ENCODE data around the gene TGOLN2.
"Not testable (repeated sequence)": the region's sequence is repeated elsewhere in the genome, so short reads cannot be mapped to it uniquely, and the experiment has no call there.

TGOLN2 gene

DNA sequence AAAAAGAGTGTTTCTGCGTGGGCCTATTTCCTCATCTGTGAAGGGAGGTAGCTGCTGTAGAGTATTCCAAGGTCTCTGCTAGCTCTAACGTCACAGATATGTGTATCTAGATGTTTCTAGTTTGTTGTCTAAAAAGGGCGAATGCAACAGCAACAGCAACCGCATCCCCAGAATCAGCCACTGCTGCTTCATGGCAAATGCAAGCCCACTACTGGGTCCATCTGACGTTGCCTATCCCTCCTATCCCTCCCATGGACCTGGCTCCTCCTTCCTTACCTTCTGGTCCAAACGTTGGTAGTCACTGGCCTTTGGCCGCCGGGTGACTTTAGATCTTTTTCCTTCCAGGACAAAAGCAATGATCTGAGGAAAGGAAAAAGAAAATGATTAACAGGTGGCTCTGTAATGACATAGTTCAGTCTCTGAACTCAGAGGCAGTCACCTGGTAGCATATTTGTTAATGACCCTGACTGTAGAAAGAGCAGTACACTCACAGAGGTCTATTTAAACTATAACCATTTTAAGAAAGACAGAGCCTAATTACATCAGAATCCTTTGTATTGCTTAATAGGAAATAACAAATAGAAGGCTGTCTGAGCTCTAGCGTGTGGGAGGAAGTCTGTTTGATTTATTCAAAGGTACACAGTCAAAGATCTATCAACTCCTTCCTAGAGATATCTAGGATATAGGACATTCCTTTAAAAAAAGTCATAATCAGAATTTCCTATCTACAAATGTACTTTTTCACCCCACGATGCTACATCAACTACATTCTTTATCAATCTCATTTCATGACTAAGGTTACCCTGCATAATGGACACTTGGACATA lies 2.9 kb downstream of the TGOLN2 start:
- H3K4me3 ChIP-seq (ENCODE audit: low read length): peak overlapping the region; percentile 88
- TF ChIP-seq, protein P1, sequence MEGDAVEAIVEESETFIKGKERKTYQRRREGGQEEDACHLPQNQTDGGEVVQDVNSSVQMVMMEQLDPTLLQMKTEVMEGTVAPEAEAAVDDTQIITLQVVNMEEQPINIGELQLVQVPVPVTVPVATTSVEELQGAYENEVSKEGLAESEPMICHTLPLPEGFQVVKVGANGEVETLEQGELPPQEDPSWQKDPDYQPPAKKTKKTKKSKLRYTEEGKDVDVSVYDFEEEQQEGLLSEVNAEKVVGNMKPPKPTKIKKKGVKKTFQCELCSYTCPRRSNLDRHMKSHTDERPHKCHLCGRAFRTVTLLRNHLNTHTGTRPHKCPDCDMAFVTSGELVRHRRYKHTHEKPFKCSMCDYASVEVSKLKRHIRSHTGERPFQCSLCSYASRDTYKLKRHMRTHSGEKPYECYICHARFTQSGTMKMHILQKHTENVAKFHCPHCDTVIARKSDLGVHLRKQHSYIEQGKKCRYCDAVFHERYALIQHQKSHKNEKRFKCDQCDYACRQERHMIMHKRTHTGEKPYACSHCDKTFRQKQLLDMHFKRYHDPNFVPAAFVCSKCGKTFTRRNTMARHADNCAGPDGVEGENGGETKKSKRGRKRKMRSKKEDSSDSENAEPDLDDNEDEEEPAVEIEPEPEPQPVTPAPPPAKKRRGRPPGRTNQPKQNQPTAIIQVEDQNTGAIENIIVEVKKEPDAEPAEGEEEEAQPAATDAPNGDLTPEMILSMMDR (conservative IDR thresholded peaks at IDR 0.05; ENCODE audit: low read depth, low read length): no peak
- no peak for DNase-seq (ENCODE audit: low read depth)

DNA sequence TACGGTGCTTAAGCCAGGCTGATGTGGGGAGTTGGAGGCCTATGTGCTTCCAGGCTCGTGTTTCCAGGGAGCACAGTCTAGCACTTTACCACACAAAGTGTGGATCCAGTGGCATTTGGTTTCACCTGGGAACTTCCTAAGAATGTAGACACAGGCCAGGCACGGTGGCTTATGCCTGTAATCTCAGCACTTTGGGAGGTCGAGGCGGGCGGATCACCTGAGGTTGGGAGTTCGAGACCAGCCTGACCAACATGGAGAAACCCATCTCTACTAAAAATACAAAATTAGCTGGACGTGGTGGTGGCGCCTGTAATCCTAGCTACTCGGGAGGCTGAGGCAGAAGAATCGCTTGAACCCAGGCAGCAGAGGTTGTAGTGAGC lies 3.8 kb downstream of the TGOLN2 start:
- DNase-seq (ENCODE audit: low read depth); H3K4me3 ChIP-seq (ENCODE audit: low read length): not testable (repeated sequence)

DNA sequence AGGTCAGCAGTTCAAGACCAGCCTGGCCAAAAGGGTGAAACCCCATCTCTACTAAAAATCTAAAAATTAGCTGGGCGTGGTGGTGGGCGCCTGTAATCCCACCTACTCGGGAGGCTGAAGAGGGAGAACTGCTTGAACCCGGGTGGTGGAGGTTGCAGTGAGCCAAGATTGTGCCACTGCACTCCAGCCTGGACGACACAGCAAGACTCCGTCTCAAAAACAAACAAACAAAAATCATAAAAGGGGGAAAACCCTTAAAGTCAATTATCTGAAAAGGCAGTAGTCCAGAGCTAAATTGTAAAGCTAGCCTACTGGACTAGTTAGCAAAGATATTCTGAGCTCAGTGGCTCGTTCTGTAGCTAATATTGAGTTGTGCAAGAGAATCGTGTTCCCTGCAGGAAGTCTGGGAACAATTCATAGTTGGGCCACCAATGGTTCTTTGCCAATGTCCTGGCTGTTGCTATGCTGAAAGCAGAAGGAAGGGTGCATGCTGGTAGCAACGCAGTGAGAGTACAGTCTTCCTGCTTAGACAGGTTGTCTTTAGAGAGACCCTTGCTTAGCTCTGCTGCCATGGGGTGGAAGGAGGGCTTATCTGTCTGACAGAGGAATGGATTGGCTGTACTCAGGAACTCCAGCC lies 4.3 kb downstream of the TGOLN2 start:
- no peak overlapping the region for H3K4me3 ChIP-seq (ENCODE audit: low read length)
- no peak for DNase-seq (ENCODE audit: low read depth)
- TF ChIP-seq, protein P1 (conservative IDR thresholded peaks at IDR 0.05; ENCODE audit: low read depth, low read length): no peak

DNA sequence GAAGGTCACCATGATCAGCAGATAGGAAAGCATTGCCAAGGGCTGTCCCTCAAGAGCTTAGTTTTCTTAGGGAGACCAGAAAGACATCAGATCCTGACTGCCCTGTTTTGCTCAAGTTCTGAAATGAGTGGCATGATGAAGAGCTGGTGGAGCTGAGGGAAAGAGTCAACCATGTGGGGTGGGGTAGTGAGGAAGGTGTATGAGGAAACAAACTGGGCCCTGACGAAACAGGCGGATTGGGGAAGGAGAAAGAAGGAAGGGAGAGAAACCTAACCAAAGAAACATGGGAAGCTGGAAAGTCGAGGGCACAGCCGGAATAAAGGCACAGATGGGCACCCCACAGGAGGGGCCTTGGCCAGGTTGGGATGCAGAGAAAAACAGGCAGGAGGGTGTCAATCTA lies 8.0 kb downstream of the TGOLN2 start:
- TF ChIP-seq, protein P1 (conservative IDR thresholded peaks at IDR 0.05; ENCODE audit: low read depth, low read length): no peak
- no peak overlapping the region for H3K4me3 ChIP-seq (ENCODE audit: low read length)
- no peak for DNase-seq (ENCODE audit: low read depth)

DNA sequence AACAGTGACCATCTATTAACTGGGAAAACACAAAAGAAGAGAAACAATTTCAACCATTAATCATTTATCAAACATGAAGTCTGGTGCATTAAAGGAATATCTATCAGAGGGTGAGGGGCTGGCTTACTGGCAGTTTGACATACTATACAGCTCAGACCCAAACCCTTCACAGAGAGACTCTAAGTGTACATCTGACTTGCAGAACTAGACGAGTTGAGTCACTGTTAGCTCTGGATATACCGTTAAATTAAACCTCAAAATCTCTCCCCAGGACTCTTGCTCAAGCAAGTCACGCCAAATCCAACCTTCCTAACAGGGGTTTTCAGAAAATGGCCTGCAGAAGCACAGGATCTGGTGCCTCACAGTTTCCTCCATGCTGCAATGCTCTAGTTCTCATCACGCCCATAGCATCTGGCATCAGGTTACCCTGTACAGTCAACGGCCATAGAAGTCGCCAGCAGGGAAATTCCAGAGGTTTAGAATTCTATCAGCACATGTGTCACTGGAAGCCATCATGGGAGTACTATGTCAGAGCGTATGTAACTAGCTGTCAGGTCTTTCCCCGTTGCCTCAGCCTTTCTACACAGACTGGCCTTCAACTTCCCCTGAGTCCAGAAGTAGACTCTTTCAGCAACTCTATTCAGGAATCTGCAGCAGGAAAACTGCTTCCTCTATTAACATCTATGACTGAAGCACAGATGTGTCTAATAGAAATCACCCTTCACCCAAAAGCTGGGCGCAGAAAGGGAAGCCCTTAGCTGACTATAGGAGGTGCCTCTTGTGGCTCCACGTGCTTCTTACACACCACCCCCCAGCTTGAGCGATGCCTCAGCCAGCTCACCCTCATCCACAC lies 9.3 kb downstream of the TGOLN2 start:
- no peak for DNase-seq (ENCODE audit: low read depth)
- TF ChIP-seq, protein P1 (conservative IDR thresholded peaks at IDR 0.05; ENCODE audit: low read depth, low read length): no peak
- no peak overlapping the region for H3K4me3 ChIP-seq (ENCODE audit: low read length)

DNA sequence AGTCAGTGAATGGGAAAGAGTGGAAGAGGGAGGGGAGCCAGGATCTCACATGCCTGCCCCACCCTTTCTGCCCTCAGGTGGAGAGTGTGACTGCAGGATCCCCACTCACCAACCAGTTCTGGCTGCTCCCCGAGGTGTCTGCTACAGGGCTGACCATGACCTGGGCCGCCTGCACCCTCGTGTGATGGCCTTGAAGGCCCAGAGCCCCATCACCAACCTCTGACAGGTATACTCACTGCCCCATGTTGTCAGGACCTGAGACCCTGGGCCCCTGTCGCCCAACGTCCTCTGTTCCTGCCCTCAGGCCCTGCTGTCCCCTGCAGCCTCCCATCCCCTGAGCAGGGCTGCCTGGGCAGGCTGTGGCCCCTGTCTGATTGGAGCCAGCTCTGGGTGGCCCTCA lies 11.9 kb downstream of the TGOLN2 start:
- not testable (repeated sequence) for H3K4me3 ChIP-seq (ENCODE audit: low read length); DNase-seq (ENCODE audit: low read depth)

DNA sequence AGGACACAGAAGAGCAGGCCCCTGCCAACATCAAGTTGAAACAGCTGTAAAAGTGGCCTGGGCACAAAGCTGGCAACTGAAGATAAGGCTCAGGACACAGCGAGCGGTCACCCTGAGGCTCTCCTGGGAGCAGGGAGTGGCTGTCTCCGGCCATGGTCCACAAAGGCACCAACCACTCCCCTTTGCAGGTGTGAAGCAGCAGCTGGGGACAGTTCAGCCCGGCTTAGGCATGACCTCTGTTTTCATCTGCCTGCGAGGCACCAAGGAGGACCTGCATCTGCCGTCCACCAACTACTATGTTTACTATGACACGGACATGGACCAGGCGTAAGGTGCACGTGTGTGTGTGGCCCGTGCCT lies 12.9 kb downstream of the TGOLN2 start:
- no peak overlapping the region for H3K4me3 ChIP-seq (ENCODE audit: low read length)
- DNase-seq (ENCODE audit: low read depth): no peak
- TF ChIP-seq, protein P1 (conservative IDR thresholded peaks at IDR 0.05; ENCODE audit: low read depth, low read length): no peak

Data from retinal pigment epithelial cell (primary cell).